GM18520 (cell line): Measurements from ENCODE around the gene RAMP3.
A peak's percentile ranks its signal among the peaks of the same experiment; 100 is the strongest.
"Not testable (repeated sequence)": the region's sequence is repeated elsewhere in the genome, so short reads cannot be mapped to it uniquely, and the experiment has no call there.

Source experiments
- ATAC-seq: cut with Tn5 transposase; IDR thresholded peaks from one replicate; pipeline ENCODE4 v1.9.1; 2021; ENCODE audit not compliant: unreplicated experiment

The RAMP3 gene

DNA sequence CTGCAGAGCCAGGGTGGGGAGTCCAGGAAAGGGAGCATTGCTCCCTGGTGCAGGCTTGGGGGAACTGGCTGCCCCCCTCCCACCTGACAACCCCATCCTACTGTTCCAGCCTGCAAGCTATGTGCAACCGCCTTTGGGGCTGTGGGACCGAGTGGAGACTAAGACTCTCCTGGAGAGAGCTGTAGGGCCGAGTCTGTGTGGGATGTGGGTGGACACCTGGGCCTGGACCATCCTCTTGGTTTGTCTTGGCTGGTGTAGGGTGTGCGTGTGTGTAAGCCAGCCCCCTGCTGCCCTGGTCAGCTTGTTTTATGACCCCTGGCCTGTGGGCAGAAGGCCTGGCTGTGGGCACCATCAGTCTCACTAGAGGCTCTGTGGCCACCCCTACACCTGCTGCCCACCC lies 1.6 kb upstream of the RAMP3 start:
- no peak for ATAC-seq

DNA sequence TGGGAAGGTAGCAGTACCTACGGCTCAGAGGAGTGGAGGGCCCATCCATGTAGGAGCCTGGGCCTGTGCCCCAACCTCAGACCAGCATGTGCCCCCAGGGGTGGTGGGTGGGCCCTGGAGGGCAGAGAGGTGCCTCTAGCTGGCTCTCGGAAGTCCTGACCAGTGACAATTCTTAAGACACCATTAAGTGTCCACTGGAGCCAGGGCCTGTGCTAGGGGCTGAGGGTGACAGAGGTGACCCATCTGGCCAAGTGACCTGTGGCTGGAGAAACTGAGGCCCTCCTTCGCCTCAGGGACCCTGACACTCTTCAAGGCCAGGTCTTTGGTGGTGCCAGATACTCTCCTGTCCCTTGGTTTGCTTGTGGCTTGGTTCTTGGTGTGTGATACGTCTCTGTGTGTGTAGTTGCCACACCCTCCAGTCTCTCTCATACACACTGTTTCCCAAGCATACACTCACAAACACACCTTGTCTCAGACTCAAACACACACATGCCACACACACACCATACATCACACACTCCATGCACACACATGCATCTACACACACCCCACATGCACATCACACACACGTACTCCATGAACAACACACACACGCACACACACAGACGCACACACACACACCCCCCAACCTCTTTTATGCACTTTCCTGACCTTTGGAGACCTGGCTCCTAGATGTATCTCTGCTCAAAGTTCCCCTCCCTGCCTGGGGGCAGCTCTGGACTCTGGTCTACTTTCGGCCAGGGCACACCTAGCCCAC lies 897 bp upstream of the RAMP3 start:
- ATAC-seq, result no peak

DNA sequence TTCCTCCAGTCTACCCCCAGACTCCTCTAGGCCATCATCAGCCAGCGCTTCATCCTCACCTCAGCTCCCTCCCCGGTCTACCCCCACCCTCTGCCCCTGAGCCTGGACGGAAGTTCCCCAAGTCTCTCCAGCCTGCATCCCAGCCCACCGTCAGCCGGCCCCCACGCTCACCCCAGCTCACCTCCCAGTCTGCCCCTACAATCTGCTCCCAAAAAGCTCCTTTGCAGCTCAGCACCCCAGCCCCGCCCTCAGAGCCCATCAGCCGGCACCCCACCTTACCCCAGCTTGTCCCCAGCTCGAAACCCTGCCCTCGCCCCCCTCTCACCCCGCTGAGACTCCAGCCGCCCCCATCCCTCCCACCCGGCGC lies 322 bp upstream of the RAMP3 start:
- ATAC-seq, result no peak

DNA sequence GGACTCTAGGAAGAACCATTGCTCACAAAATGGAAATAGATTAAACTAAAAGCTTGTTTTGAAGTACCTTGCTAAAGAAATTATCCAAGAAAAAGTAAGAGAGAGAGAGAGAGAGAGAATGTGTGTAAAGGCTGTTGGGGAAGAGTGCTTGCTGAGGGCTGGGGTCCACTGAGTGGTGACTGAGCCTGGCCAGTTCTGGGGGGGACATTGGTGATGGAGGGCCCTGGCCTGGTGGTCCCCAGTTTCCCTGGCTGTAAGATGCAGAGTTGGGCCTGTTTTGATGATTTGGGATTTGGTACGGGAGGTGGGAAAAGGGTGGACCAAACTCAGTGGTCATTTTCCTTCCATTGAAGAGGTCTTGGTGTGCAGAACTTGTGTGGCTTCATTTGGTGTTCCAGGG lies 880 bp downstream of the RAMP3 start:
- no peak for ATAC-seq

DNA sequence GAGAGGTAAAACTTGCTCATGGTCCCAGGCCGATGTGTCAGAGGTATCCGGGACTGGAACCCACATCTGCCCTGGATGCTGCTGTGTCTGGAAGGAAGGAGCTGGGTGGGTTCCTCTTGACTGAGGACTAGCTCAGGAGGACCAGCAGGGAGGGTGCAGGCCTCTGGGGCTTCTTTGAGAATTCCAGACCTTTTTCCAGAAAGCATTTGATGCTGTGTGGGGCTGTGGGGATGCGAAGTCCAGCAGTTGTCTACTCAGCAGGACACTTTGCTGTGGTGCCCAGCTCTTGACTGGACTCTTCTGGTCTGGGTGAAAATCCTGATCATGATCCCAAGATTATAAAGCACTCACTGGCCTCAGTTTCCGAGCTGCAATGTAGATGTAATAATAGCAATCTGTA lies 1.7 kb downstream of the RAMP3 start:
- ATAC-seq, result no peak

DNA sequence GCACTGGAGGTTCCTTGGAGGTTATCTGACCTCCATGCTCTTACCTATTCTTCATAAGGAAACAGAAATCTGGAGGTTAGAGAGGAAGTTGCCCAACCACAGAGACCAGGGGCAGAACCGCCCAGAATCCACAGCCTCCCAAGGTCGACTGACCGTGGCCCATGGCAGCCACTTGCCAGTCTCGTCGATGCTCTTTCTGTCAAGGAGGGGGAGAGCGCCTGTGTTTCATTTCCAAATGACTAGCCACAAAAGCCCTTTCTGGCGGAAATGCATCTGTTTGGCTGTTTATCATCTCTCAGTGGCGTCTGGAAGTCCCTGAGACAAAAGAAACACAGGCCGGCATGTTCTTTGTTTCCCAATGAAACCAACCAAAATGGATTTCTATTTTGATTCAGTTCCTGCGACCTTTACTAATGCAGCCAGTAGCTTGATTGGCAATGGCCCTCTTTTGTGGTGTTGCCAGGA lies 2.9 kb downstream of the RAMP3 start:
- ATAC-seq, result peak; percentile 52

DNA sequence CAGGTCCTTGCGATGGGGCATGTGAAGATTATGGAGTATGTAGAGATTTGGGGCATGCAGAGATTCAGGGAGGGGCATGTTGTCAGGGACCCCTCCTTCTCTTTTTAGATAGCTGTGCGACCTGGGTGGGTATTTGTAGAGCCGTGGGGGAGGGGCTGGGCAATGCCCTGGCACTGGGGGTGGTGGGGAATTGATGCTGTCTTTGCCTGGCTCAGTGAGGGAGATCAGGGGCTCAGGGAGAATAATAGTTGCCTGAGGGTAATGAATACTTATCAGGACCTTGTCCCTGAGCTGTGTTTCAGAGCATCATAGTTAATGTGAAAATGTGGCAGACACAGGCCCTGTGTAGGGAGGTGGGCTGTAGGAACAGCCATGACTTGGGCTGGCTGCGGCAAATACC lies 3.5 kb downstream of the RAMP3 start:
- no peak for ATAC-seq

DNA sequence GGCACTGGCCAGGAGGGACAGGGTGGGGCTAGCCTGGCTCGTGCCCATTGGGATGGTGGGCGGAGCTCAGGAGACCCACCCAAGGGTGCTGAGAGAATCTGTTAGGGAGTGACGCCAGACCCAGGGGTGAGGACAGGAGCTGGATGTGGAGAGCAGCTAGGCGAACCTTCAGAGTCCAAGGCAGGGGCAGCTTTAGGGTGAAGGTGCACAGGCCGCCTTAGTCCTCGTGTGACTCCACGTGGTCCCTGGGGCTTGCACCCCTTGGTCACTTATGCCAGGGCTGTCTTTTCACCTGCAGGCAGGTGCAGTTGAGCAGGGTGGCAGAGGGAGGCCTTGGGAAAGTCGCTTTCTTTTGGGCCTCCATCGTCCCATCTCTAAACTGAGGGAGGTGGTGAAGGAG lies 4.3 kb downstream of the RAMP3 start:
- ATAC-seq, result no peak

DNA sequence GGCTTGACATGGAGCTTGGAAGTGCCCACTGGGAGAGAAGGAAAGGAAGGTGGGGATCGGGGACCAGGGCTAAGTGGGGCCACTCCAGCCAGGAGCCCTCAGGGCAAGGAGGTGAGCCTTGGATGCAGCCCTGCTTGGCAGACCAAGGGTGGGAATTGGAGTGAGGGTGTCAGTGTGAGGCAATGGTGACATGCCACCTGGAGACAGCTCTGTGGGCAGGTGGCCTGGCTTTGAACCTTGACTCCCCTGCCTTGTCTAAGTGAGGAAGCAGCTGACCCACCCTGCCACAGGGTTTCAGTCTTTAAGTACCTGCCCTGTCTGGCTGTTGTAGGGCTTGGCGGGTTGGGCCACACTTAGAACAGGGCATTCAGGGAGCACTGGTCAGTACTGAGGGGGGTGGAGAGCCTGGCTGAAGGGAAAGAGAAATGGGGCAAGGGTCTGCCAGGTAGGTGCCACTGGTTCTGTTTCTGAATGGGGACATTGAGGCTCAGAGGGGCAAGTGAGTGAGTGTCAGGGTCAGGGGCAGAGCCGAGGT lies 4.8 kb downstream of the RAMP3 start:
- no peak for ATAC-seq

DNA sequence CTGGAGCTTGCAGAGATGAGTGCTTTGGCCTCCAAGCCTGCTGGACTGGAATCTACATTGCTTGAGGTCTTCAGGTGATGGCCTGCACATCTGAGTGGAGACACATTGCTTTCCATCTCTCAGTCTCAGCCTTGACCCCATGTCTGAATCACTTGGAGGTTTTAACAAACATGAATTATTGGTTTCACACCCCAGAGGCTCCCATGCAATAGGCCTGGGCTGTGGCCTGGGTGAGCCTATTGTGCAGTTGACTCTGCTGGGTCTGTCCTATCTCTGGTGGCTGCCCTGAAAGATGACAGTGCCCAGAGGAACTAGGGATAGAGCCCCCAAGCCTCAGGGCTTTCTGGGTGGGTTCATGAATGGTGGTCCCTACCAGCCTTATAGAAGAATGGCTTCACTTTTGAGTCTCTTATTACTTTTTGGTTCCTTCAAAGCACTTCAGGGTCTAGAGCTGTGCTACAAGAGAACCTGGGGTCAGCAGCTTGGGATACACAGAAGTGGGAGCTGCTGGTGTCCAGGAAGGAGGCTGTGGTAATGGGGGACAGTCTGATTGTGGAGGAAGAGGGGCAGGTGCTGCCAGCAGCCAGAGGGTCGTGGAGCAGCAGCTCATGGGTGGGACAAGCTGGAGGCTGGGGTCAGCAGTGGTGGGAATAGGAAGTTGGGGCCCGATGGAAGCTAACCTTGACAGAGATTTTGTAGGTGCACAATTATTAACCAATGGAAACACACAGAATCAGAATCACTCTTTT lies 5.5 kb downstream of the RAMP3 start:
- ATAC-seq, result no peak

DNA sequence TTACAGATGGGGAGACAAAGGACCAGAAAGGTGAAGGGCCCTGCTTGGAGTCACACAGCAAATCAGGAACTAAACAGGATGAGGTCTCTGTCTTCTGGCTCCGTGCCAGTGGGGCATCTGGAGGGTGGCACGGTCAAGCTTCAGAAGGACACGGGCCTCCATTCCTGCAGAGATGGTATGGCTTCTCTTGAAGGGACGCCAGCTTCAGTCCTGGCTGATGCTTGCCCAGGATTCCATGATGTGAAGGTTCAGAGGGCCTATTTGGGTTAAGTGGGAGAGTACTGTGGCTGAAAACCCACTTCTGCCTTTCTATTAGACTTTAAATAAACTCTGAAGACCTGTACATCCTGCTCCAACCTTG lies 6.1 kb downstream of the RAMP3 start:
- ATAC-seq, result no peak

DNA sequence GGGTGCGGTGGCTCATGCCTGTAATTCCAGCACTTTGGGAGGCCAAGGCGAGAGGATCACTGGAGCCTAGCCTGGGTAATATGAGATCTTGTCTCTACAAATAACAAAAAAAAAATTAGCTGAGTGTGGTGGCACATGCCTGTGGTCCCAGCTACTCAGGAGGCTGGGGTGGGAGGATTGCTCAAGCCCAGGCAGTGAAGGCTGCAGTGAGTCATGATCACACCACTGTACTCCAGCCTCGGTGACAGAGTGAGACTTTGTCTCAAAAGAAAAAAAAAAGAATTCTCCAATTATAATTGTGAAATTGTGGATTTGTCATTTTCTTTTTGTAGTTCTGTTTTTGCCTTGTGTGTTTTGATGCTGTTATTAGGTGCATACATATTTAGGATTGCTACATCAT lies 6.7 kb downstream of the RAMP3 start:
- ATAC-seq, result not testable (repeated sequence)

DNA sequence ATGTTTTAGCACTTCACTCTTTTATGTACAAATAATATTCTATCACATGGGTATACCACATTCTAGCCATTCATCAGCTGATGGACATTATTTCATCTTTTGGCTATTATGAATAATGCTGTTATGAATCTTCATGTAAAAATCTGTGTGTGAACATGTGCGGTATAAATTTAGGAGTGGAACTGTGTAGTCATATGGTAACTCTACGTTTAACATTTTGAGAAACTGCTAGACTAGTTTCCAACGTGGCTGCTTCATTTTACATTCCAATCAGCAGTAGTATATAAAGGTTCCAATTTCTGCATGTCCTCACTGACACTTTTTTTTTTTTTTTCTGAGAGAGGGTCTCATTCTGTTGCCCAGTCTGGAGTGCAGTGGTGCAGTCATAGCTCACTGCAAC lies 8.3 kb downstream of the RAMP3 start:
- ATAC-seq, result no peak

DNA sequence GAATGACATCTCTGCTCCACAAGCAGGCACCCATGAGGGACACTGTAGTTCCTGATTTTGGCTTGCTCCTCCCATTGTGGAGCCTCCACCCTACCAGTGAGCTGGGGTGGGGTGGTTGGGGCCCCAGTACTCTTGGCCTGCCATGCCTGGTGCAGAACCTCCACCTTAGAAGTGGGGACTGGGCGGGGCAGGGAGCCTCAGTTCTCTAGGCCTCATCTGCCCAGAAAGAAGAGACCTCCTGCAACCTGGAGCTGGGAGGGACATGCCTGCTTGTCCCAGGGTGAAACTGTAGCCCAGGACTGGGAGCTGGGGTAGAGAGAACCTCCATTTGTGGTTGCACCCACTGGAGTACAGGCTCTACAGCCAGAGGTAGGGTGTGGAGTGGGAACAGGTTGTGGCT lies 14.4 kb downstream of the RAMP3 start:
- ATAC-seq, result no peak

DNA sequence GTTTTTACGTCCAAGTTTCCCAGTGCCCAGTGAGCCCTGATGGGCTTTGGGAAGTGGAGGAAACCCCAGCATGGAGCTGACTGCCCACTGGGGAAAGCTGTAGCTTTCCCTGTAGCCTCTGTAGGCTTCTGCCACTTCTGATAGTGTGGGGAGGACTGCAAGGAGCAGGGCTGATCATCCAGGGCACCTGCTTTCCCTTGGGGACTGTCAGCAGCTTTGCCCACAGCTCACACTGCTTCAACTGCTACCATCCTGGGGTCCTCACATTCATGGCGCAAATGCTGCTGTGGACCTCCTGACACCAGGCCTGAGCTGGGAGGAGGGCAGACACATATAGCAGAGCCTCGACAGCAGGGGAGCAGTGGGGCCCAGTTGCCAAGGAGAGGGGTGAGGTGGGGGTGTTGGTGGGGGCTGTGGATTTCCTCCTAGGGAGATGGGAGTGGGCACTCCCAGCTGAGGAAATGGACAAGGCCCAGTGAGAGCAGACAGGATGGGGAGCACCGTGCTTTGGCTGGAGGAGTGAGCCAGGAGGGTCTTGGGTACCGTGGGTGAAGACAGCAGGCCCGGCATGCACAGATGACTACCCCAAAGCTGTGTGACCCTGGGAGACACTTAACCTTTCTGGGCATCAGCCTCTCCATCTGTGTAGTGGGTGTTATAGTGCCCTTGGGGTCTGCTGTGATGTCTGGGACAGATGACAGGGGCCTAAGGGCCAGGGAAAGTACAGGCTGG lies 16.2 kb downstream of the RAMP3 start:
- no peak for ATAC-seq

DNA sequence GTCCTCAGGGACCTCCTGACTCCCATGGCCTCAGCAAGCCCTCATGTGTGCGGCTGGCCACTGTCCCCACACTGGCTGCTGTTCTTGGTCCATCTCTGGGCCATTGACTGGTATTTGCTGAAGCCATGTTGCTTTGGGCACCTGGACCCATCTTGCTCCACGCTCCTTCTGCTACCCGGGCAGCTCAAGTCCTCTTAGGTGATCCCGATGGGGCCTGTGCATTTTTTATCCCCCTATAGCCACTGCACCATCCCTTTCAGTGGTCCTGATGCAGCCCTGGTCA lies 16.7 kb downstream of the RAMP3 start:
- no peak for ATAC-seq

DNA sequence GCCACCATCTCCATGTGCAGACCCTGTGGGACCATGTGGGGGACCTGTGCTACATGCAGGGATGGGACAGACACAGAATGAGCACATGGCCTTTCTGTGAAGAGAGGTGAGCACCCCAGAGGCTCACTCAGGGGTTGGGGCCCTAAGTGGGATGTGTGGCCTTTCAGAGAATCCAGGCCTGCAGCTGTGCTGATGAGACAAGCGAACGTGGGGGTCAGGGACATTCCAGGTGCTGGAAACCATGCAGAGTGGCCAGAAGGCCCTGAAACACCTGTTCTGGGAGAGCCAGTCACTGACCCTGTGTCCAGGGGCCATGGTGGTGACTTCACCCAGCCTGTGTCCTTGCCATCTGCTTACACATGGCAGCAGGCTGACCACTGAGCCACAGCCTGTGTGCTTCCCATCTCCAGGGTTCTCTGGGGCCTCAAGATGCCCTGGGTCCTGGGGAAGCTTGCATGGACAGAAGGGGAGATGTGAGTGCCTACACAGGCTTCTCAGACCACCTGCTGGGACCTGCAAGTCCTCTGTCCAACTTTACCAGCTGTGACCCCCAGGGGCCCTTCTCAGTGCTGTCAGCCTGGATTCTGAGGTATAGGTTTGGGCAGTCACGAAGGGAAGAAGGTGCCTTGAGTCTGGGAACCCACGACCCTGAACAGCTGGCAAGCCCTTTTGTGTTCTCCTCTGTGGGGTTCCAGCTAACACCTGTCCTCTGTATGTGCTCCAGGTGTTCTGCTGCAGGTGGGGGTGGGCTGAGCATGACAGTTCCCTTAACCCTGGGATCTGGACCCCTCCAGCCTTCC lies 17.6 kb downstream of the RAMP3 start:
- no peak for ATAC-seq

DNA sequence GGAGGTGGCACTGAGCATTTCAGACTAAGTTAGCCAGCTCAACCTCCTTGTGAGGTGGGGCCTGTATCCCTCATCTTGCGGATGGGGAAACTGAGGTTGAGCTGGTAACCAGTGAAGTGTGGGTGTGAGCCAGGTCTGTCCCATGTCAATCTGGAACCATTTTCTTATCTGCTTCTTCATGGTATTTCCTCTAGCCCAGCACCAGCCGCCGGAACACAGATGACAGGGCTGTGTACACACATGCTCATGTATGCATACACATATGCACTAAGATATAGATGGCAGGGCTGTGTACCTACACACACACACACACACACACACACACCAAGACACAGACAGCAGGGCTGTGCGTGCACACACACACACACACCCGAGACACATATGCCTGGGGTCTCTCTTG lies 18.5 kb downstream of the RAMP3 start:
- no peak for ATAC-seq

DNA sequence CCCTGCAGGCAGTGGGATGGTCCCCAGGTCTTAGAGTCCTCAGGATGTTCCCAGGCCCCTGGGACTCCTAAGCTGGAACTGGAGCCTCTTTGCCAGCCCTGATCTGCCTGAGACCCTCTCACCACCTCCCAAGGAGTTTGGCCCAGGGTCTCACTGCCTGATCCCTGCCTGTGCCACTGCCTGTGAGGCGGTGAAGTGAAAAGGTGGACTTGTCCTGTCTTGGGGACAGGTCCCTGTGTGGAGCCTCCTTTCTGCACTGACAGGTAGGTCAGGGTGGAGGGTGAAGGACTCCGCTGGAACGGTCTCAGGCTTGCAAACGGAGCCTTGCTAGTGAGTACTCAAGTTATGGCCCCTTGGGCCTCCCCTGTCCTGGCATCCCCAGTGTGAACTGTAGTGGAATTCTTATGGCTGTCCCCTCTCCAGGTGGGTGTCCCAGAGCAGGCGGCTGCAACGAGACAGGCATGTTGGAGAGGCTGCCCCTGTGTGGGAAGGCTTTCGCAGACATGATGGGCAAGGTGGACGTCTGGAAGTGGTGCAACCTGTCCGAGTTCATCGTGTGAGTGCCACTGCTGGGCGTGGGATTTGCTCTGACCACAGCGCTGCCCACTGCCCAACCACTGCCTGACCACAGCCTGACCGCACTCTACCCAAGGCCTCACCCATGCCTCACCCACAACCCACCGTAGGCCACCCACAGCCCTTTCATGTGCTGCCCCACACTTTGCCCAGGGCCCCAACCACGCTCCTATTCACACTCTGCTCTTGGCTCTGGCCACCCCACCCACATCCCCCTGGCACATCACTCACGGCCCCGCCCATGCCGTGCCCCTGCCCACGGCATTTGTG lies 19.5 kb downstream of the RAMP3 start:
- no peak for ATAC-seq

DNA sequence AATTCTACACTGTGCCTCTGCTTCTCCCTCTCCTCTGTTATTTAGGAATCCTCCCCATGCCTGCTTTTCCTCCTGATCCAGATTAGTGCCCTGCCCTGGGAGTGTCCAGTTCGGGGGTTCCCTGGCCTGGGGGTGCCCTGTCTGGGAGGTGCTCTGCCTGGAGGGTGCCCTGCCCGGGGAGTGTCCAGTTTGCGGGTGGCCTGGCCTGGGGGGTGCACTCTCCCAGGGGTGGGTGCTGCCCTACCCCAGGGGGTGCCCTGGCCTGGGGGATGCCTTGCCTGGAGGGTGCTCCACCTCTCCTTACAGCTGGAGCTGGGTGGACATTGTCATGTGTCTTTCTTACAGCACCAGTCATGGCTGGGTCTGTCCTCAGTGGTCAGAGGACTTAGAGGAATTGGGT lies 20.2 kb downstream of the RAMP3 start:
- ATAC-seq, result no peak
